Ishikawa (cell line): Measurements from ENCODE around the gene SRD5A1.

Experiments
- CEBPB ChIP-seq: IDR thresholded peaks from 2 replicates; pipeline ENCODE4 v1.6.1; 2012
- EP300 ChIP-seq: IDR thresholded peaks from 2 replicates; pipeline ENCODE4 v1.6.1; 2012; ENCODE audit warnings: borderline replicate concordance

DNA sequence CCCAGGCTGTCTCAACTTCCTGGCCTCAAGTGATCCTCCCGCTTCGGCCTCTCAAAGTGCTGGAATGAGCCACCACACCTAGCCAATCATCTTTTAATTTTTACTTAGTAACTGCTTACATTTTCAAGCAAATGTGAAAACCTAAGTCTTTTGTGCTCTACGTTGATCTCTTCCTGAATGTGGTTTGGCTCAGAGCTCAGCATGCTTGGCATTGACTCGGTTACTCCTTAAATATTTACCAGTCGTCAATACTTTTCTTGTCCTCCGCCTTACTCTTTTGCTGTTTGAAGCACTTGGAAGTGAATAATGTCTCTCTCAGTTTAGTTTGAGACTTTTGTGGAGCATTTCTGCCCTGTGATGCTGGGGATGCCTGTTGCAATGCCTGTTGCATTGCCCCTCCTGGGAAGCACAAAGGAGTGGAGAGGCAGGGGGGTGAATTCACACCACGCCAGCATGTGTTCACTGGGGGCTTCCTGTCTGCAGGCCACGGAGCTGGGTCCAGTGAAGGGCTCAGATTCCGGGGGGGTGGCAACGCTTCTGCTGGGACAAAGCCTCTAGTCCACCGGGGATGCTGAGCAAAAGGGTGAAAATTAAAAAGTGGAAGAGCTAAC is 66.9 kb downstream of the SRD5A1 start:
- TF ChIP-seq EP300 (no peak), CEBPB (no peak)
